Testis (tissue), 3 donors: ENCODE measurements around the gene FSD1. TPM values are rescaled to one million over a fixed set of nuclear protein-coding genes. Genes with fewer than 3 reads are reported as not detected.

Source experiments
- DNase-seq: peaks from one replicate; pipeline ENCODE4 v3.0.0-alpha.2; 2019
- H3K27ac ChIP-seq, 2 donors: fragments of 200-600 bp; sonication (generic); one replicate each; pipeline ENCODE4 v1.5.1; 2019
- H3K27me3 ChIP-seq: fragments of 200-600 bp; sonication (generic); one replicate; pipeline ENCODE4 v1.5.1; 2019
- H3K36me3 ChIP-seq: fragments of 200-600 bp; sonication (generic); one replicate; pipeline ENCODE4 v1.5.1; 2017; ENCODE audit warnings: low read depth; ENCODE audit errors: missing control alignments
- H3K4me1 ChIP-seq: fragments of 200-600 bp; sonication (generic); one replicate; pipeline ENCODE4 v1.5.1; 2019
- H3K4me3 ChIP-seq, 2 donors: fragments of 200-600 bp; sonication (generic); one replicate each; pipeline ENCODE4 v1.5.1; 2017 to 2019
- H3K9me3 ChIP-seq: fragments of 200-600 bp; sonication (generic); one replicate; pipeline ENCODE4 v1.5.1; 2017
- CTCF ChIP-seq, 3 experiments: fragments of 450-650 bp in 2 of 3; fragments of 200-600 bp in 1 of 3; sonication (generic) in 1 of 3; IDR thresholded peaks; one replicate each; pipeline ENCODE4 v1.5.1; 2016 to 2019; ENCODE audit warnings: antibody characterized with exemption in 3 of 3, mild to moderate bottlenecking in 2 of 3, moderate library complexity in 1 of 3
- POLR2A ChIP-seq: fragments of 450-650 bp; IDR thresholded peaks from one replicate; pipeline ENCODE4 v1.6.1; 2017; ENCODE audit warnings: antibody characterized with exemption, mild to moderate bottlenecking, moderate library complexity
- WGBS, 2 donors: methylation state at CpG; one replicate each; pipeline ENCODE4 v1.1.5; 2018; 5-methylcytosine and 5-hydroxymethylcytosine counted together
- intact Hi-C: fragments of 100-400 bp; cut with DNase I; formaldehyde crosslinking; loops from one replicate; pipeline ENCODE4 v1.15.1; 2023; ENCODE audit warnings: low total_unique reads
- polyA plus RNA-seq: library from polyadenylated mRNA; stranded (reverse); fragments of 350-450 nt; fragmentation: Illumina TruSeq; extraction: RNeasy Lipid Tissue Mini Kit (QIAGEN cat#74804); gene quantifications from one replicate; pipeline ENCODE4 v1.2.3, GENCODE V29; 2014; ENCODE audit warnings: low read depth, low replicate concordance; ENCODE audit not compliant: insufficient read depth
- total RNA-seq, 2 donors: library from RNA; depleted of rRNA; stranded (reverse); fragments of >200 nt; gene quantifications; one replicate each; pipeline ENCODE4 v1.2.3, GENCODE V29; 2016

The FSD1 gene
- total and polyA plus RNA-seq, 3 donors from 2014 or later = 18.2 to 24.9 (median 24.1) TPM

- DNase-seq = no peak
- peak overlapping the region in 1 of 2 donors; percentile 73 for H3K27ac ChIP-seq
These were observed 68.0 kb downstream of the FSD1 start for GRCh38 chr19:4372165-4373012.

GRCh38 chr19:4373013-4373367, 68.6 kb downstream of the FSD1 start:
- Histone ChIP-seq H3K36me3 (no peaks in the 10 kb centered on the region), H3K4me1 (peaks cover 77% of the 10 kb centered on the region), H3K4me3 (no peak overlapping the region), H3K27ac (peak overlapping the region; percentile 9 to 73), H3K27me3 (no peaks in the 10 kb centered on the region), H3K9me3 (no peaks in the 10 kb centered on the region)
- WGBS, 2 donors = 73 to 79% methylated on average over 3 to 8 of the region's 8 CpGs
- intact Hi-C loops = no loop called here
- TF ChIP-seq CTCF (IDR thresholded peaks at IDR 0.05) = no peak
- DNase-seq = no peak

More at GRCh38 chr19:4372165-4373012, 68.0 kb downstream of the FSD1 start:
- Histone ChIP-seq H3K27me3 (no peaks in the 10 kb centered on the region), H3K36me3 (no peaks in the 10 kb centered on the region), H3K4me1 (peaks cover 80% of the 10 kb centered on the region), H3K4me3 (no peak overlapping the region), H3K9me3 (no peaks in the 10 kb centered on the region)
- intact Hi-C loops = no loop called here
- TF ChIP-seq CTCF (IDR thresholded peaks at IDR 0.05) (no peak), POLR2A (no peak)
- 74 to 84% methylated on average over 15 to 22 of the region's 22 CpGs for WGBS, 2 donors

Other genes with a start within 250 kb of the FSD1 start
- 10 to 100 TPM; 42.2 to 49.4 TPM for gene ZBTB7A, start 237.7 kb upstream of the FSD1 start, total RNA-seq
- 7.5 TPM for gene ZBTB7A, start 237.7 kb upstream of the FSD1 start, polyA plus RNA-seq
- 100 to 1,000 TPM; 181 to 225 TPM for gene MAP2K2, start 180.5 kb upstream of the FSD1 start, total RNA-seq
- 241 TPM for gene MAP2K2, start 180.5 kb upstream of the FSD1 start, polyA plus RNA-seq
- gene CREB3L3, start 151.0 kb upstream of the FSD1 start, total RNA-seq = under 1 TPM; 0.56 to 0.63 TPM
- gene CREB3L3, start 151.0 kb upstream of the FSD1 start, polyA plus RNA-seq = 0.36 TPM
- gene SIRT6, start 122.0 kb upstream of the FSD1 start, total RNA-seq = 10 to 100 TPM; 22.0 to 29.2 TPM
- 14.7 TPM for gene SIRT6, start 122.0 kb upstream of the FSD1 start, polyA plus RNA-seq
- 10 to 100 TPM; 20.4 to 21.1 TPM for gene ANKRD24, start 121.9 kb upstream of the FSD1 start, total RNA-seq
- gene ANKRD24, start 121.9 kb upstream of the FSD1 start, polyA plus RNA-seq = 16.5 TPM
- gene EBI3, start 75.1 kb upstream of the FSD1 start, total RNA-seq = 1 to 10 TPM; 1.3 to 8.4 TPM
- 1.9 TPM for gene EBI3, start 75.1 kb upstream of the FSD1 start, polyA plus RNA-seq
- gene YJU2, start 57.5 kb upstream of the FSD1 start, total RNA-seq = 10 to 100 TPM; 26.1 to 36.6 TPM
- gene YJU2, start 57.5 kb upstream of the FSD1 start, polyA plus RNA-seq = 31.1 TPM
- gene SHD, start 25.3 kb upstream of the FSD1 start, total RNA-seq = 1 to 10 TPM in 1 of 2 donors, under 1 TPM in 1; 0.16 to 1.8 TPM
- gene SHD, start 25.3 kb upstream of the FSD1 start, polyA plus RNA-seq = 0.79 TPM
- gene TMIGD2, start 2.2 kb upstream of the FSD1 start, total RNA-seq = 1 to 10 TPM in 1 of 2 donors, under 1 TPM in 1; 0.47 to 1.1 TPM
- 0.83 TPM for gene TMIGD2, start 2.2 kb upstream of the FSD1 start, polyA plus RNA-seq
- gene STAP2, start 34.2 kb downstream of the FSD1 start, total RNA-seq = 1 to 10 TPM; 5.3 to 6.4 TPM
- 6.2 TPM for gene STAP2, start 34.2 kb downstream of the FSD1 start, polyA plus RNA-seq
- 10 to 100 TPM in 1 of 2 donors, 1 to 10 TPM in 1; 9.1 to 13.3 TPM for gene MPND, start 39.0 kb downstream of the FSD1 start, total RNA-seq
- 14.3 TPM for gene MPND, start 39.0 kb downstream of the FSD1 start, polyA plus RNA-seq
- 10 to 100 TPM; 41.6 to 53.4 TPM for gene SH3GL1, start 95.9 kb downstream of the FSD1 start, total RNA-seq
- 47.3 TPM for gene SH3GL1, start 95.9 kb downstream of the FSD1 start, polyA plus RNA-seq
- 10 to 100 TPM; 28.6 to 37.7 TPM for gene CHAF1A, start 98.0 kb downstream of the FSD1 start, total RNA-seq
- gene CHAF1A, start 98.0 kb downstream of the FSD1 start, polyA plus RNA-seq = 24.1 TPM
- gene UBXN6, start 153.2 kb downstream of the FSD1 start, total RNA-seq = 100 to 1,000 TPM; 293 to 319 TPM
- 336 TPM for gene UBXN6, start 153.2 kb downstream of the FSD1 start, polyA plus RNA-seq
- gene HDGFL2, start 167.7 kb downstream of the FSD1 start, total RNA-seq = 10 to 100 TPM; 81.4 to 95.8 TPM
- gene HDGFL2, start 167.7 kb downstream of the FSD1 start, polyA plus RNA-seq = 141 TPM
- 1 to 10 TPM; 2.8 to 3.7 TPM for gene PLIN4, start 213.9 kb downstream of the FSD1 start, total RNA-seq
- gene PLIN4, start 213.9 kb downstream of the FSD1 start, polyA plus RNA-seq = 4.0 TPM
- gene PLIN5, start 230.6 kb downstream of the FSD1 start, total RNA-seq = 1 to 10 TPM; 7.4 to 8.5 TPM
- gene PLIN5, start 230.6 kb downstream of the FSD1 start, polyA plus RNA-seq = 3.8 TPM
- under 1 TPM; 0.24 to 0.25 TPM for gene LRG1, start 235.4 kb downstream of the FSD1 start, total RNA-seq
- gene LRG1, start 235.4 kb downstream of the FSD1 start, polyA plus RNA-seq = 0.58 TPM